HG02798 (cell line): ENCODE measurements around the gene YPEL2.
"Not testable (repeated sequence)": the region's sequence is repeated elsewhere in the genome, so short reads cannot be mapped to it uniquely, and the experiment has no call there.

ENCODE experiments used
- ATAC-seq: cut with Tn5 transposase; IDR thresholded peaks from one replicate; pipeline ENCODE4 v1.9.1; 2021; ENCODE audit warnings: mild to moderate bottlenecking; ENCODE audit not compliant: unreplicated experiment, poor library complexity

YPEL2 gene, protein sequence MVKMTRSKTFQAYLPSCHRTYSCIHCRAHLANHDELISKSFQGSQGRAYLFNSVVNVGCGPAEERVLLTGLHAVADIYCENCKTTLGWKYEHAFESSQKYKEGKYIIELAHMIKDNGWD

DNA sequence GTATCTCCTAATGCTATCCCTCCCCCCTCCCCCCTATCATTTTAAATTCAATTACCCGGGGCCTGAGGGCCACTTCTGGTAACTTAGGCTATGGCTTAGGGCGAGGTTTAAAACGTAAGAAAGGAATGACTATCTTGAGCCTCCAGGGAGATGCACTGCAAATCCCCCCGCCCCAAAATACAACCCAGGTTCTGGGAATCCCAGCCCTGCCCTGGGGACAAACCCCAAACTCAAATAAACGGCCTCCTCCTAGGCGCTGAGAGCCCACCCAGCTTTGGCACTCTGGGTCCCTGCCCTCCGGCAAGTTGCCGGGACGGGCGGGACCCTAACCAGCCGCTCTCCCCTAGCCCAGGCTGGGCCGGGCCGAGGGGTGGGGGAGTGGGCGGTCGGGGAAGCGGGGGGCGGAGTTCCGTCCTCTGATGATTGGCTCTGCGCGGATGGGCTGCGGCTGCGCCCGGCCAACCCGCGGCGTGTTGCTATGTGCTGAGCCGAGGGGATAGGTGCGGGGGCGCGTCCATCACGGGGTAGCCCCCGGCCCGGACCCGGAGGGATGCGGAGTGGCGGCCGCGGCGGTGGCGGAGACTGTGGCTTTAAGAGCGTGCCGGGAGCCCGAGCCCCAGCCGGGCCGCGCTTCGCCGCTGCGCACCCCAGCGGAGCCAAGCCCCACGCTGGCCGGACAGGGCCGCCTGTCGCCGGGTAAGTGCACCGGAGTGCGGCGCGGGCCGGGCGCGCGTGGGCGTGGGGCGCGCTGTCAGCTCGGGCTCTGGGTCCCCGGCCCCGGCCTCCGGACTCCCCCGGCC lies at the start of gene YPEL2:
Gene YPEL2, plus strand, starts transcription at position 527 of the 800 bp plus-strand sequence. CDS start 21,755 bp downstream, outside the sequence.
- ATAC-seq: peak; percentile 94

DNA sequence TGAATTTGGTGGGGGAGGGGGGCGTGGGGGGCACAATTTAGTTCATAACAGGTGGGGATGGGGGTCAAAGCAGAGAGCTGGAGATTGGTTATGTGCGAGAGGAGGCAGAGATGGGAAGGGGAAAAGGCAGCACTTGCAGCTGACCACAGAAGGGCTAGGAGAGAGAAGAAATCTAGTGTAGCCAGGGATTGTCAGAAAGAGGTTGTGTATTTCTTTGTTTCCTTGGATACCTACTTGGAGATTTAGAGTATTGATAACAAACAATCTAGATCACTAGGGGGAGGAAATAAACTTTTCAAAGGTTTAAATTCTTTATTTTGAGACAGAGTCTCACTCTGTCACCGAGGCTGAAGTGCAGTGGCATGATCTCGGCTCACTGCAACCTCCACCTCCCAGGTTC lies 47.1 kb upstream of the YPEL2 start:
- ATAC-seq: no peak

DNA sequence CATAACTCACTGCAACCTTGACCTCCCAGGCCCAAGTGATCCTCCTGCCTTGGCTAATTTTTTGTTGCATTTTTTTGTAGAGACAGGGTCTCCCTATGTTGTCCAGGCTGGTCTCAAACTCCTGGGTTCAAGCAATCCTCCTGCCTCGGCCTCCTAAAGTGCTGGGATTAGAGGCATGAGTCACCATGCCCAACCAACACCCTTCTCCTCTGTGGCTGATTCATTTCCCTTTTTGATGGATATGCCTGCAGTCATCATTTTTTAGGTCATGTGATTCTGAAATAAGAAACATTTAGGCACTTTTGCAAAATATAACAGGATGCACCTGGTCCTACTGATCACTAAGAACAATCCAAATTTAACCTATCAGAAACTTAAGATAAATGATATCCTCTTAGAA lies 44.0 kb upstream of the YPEL2 start:
- no peak for ATAC-seq

DNA sequence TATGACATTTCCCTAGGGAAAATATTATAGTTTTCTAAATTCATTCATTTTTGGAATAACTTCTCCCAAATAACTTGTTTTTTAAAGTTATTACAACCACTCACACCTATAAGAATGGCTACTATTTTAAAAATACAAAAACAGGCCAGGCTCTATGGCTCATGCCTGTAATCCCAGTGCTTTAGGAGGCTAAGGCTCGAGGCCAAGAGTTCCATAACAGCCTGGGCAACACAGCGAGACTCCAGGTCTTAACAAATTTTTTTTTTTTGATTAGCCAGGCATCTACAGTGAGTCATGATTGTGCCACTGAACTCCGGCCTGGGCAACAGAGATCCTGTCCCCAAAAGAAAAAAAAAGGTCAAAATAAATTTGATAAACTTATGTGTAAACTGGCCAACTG lies 43.6 kb upstream of the YPEL2 start:
- no peak for ATAC-seq

DNA sequence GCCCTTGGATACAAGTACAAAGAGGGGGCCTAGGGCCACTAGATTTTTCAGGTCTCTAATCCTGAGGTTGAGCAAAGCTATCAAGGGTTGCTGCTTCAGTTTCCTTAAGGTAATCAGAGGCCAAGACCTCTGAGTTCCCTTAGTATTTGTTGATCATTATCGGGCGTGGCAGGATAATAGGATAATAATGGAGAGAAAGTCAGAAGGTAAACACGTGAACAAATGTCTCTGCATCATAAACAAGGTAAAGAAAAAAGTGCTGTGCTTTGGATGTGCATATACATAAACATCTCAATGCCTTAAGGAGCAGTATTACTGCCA lies 41.5 kb upstream of the YPEL2 start:
- no peak for ATAC-seq

DNA sequence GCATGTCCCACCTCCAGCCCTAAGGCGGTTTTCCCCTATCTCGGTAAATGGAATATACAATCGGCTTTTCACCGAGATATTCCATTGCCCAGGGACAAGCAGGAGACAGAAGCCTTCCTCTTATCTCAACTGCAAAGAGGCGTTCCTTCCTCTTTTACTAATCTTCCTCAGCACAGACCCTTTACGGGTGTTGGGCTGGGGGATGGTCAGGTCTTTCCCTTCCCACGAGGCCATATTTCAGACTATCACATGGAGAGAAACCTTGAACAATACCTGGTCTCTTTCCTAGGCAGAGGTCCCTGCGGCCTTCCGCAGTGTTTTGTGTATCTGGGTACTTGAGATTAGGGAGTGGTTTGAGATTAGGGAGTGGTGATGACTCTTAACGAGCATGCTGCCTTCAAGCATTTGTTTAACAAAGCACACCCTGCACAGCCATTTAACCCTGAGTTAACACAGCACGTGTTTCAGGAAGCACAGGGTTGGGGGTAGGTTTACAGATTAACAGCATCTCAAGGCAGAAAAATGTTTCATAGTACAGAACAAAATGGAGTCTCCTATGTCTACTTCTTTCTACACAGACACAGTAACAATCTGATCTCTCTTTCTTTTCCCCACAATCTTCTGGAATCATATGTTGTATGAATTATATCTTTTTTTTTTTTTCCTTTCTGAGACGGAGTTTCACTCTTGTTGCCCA lies 41.0 kb upstream of the YPEL2 start:
- not testable (repeated sequence) for ATAC-seq

DNA sequence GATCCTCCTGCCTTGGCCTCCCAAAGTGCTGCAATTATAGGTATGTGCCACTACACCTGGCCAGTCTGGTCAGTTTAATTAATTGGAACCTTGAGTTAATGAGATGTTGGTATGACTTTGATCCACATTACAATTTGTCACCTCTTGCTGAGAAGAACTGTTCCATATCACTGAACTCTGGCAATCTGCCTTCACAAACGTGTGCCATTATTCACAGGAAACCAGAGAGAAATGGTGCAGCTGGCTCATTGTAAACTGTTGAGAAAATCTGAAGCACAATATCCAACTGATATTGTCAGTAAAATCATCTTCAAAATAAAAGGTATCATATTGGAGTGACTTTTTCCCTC lies 39.3 kb upstream of the YPEL2 start:
- ATAC-seq: no peak

DNA sequence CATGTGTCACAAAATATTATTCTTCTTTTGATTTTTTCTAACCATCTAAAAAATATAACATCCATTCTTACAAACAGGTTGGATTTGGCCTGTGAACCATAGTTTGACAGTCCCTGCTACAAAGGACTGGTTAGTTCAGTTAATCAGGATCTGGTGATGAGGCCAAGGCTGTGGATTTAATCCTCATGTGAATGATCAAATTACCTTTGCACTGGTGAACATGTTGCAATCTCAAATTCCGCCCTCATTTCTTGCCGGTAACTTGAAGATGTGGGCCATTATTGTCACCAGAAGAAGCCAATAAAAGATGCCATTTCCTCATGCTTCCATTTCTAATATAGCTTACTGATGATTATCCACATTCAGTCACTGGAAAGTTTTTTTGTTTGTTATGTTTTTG lies 35.3 kb upstream of the YPEL2 start:
- no peak for ATAC-seq

DNA sequence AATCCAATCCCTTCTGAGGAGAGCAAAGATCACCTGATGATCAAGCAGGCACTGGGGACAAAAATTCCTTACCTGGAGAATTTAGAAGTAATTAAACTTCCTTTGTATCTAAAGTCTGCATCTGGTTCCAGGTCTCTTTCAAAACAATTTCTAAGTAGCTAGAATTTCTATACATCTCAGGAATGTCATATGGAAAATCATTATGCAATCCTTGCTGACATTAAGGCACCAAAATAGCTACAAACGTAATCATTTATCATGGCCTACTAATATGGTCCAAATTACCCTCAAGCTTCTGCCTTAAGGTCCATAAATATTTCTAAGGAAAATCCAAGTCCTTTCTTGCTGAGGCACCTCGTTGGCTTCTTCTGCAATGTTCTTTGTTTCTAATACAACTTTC lies 32.9 kb upstream of the YPEL2 start:
- ATAC-seq: no peak

DNA sequence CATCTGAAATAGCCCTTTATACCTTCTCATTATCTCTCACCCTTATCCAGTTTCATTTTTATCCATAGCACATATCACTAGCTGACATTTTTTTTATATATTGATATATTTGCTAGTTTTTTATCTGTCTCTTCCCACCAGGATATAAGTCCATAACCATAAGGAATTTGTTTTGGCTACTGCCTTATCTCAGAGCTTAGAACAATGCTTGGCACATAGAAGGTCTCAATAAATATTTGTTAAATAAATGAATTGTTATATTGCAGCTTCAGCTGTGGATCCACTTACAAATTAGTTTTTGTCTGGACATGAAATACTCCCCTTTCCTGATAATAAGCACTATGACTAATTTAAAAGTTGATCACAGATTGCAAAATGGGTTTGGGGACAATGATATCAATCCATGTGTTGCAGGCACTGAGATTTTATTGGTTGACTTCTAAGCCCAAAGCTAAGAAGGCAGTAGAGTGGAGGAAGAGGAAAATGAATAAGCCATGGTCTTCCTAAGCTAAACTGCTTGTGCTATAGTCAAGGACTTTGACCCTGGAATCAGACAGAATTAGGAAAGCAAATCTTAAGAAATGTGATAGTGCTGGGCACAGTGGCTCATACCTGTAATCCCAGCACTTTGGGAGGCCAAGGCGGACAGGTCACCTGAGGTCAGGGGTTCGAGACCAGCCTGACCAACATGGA lies 31.9 kb upstream of the YPEL2 start:
- no peak for ATAC-seq

DNA sequence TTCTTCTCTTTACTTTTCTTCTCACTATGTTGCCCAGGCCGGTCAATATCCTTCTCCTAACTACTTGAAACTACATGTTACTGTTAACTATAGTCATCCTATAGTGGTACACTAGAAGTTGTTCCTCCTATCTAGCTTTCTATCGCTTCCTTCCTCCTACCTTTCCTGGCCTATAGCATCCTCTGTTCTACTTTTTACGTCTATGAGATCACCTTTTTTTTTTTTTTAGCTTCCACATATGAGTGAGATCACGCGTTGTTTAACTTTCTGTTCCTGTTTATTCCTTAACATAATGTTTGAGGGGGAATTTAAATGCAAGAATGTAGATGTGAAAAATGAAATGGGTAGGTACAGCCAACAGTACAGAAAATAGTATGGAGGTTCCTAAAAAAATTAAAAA lies 30.5 kb upstream of the YPEL2 start:
- no peak for ATAC-seq

DNA sequence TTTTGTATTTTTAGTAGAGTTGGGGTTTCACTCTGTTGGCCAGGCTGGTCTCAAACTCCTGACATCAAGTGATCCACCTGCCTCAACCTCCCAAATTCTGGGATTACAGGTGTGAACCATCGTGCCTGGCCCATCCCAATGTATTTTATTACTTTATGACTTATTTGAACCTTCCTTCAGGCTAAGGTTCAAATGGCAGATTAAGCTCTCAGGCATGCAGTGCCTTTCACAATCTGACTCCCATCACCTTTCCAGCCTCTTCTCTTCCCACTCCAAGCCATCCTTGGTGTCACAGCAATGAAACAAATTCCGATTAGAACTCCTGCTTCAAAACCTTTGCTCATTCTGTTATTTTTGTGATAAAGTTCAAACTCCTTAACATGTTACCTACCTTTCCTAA lies 26.6 kb upstream of the YPEL2 start:
- ATAC-seq: no peak

DNA sequence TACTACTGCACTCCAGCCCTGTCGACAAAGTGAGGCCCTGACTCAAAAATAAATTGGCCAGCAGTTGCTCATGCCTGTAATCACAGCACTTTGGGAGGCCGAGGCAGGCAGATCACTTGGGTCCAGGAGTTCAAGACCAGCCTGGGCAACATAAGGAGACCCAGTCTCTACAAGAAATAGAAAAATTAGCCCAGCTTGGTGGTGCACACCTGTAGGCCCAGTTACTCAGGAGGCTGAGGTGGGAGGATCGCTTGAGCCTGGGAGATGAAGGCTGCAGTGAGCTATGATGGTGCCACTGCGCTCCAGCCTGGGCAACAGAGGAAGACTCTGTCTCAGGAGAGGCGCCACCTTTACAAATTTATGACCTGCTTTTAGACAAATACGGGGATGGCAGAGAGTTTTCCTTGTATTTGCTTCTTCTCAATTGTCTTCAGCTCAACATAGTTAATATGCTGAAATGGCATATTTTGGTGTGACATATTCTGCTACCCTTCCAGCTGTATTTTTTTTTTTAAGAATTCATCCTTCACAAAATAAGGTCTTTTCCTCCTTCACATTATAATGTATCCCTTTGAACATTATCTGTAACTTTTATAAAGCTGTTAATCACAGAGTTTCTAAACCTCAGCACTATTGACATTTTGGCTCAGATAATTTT lies 21.1 kb upstream of the YPEL2 start:
- ATAC-seq: no peak

DNA sequence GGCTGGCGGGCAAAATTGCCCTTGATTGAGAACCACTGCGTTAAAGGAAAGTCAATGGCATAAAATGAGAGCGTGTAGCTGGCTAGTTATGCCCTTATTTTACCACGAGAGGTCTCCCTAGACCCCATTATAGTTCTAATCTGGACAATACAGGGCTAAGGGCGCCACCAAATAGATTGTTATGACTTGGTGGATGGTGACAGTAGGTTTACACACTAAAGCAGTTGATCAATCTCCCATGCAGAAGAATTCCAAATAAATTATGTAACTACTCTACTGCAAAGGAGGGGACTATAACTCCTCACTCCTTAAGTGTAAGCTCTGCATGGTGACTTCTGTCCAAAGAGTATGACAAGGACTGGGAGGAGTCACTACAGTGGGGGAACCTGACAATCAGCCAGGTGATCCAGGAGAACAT lies 20.4 kb upstream of the YPEL2 start:
- ATAC-seq: peak; percentile 66

DNA sequence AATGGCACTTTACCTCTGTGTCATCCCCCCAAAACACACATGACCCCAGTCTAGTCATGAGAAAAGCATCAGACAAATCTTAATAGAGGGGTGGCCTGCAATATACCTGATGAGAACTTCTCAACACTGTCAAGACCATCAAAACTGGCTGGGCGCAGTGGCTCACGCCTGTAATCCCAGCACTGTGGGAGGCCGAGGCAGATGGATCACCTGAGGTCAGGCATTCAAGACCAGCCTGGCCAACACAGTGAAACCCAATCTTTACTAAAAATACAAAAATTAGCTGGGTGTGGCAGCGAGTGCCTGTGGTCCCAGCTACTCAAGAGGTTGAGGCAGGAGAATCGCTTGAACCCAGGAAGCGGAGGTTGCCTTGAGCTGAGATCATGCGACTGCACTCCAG lies 19.9 kb upstream of the YPEL2 start:
- not testable (repeated sequence) for ATAC-seq

DNA sequence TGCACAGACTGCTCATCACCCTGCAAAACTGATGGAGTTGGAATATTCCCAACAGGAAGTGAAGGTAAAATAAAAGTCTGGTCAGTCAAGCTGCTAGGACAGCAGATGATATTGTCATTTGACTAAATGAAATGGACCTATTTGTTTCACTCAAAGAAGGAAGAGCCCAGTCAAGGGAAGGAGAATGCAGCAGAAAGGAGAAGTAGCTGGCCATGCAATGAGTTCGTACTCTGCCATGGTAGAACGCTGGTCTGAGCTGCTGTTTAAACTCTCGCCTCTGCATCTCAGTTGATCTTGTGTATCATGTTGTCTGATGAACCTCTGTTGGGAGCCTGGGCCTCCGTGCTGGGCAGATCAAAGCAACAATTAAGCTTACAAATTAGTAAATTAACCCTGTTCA lies 15.6 kb upstream of the YPEL2 start:
- no peak for ATAC-seq

DNA sequence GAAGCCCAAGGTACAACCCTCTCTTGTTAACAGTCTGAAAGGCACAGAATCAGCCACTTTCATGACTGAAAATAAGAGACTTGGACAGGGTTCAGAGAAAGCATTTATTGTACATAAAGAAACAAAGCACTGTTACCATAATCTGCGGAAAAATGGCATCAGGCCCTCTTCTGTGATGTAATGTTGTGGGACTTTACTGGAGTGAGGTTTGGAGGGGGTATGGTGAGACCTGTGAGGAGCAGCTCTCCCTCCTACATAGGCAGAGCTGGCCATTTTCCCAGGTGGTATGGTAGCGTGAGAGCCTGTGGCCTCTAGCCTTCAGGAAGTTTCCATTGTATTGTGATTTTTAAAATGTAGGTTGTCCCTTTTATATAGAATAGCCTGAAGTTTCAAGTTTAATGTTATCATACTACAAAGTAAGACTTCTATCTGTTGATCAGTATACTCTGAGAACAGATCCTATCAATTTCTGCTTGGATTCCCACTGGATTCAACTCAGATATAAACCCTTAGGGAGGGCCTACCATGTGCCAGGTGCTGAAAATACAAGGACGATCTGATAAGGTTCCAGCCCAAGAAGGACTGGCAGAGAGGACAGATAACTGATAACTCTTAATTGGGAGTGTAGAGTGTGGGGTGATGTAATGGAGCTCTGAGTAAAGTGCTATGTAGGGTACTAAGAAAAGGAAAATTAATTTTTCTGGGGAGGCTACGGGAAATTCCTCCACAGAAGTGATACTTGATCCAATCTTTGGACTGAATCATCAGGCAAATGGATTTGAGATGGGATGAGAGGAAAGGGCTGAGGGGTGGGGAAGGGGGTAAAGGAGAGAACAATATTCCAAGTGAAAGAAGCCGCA lies 4.1 kb upstream of the YPEL2 start:
- no peak for ATAC-seq

DNA sequence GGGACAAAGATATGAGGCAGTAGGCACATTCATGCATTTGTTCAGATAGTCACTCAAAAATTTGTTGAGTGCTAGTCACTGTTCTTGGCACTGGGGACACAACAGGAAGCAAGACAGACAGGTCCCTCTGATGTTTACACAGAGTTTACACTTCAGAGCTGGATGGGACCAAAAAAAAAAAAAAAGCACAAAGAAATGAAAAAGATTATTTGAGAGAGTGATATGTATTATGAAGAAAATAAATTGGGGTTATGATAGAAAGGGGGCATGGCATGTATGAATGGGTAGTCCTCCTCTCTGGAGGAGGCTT lies 3.5 kb upstream of the YPEL2 start:
- ATAC-seq: no peak

DNA sequence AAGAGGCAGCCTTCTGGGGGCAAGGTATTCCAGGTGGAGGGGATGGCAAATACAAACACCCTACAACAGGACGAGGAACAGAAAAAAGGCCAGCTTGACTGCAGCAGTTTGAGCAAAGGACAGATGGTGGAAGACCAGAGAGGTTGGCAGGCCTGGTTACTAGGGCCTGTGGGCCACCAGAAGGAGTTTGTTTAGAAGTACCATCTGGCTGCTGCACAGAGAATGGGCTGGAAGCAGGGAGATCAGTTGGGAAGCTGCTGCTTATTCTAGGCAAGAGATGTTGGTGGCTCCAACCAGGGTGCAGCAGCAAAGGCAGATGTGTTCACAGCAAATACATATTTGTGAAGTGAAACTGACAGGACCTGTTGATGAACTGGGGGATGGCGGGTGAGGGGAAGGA lies 2.9 kb upstream of the YPEL2 start:
- no peak for ATAC-seq
